H9 (cell line): Measurements from ENCODE around the gene KIF15. TPM values are rescaled to one million over a fixed set of nuclear protein-coding genes. Genes with fewer than 3 reads are reported as not detected.

Experiments used
- DNase-seq: peaks from one replicate; pipeline ENCODE4 v3.0.0-alpha.2; 2017
- H2AFZ ChIP-seq: one replicate; pipeline ENCODE4 v1.6.1; 2013; ENCODE audit warnings: mild to moderate bottlenecking, low read length, control low read depth, moderate library complexity
- H2AK5ac ChIP-seq: 2 replicates; pipeline ENCODE4 v1.6.1; 2013; ENCODE audit warnings: low read length, control low read depth, mixed read lengths; ENCODE audit not compliant: insufficient read length
- H2BK120ac ChIP-seq: one replicate; pipeline ENCODE4 v1.6.1; 2013; ENCODE audit warnings: low read depth, mild to moderate bottlenecking, low read length, control low read depth, inconsistent platforms; ENCODE audit not compliant: poor library complexity, severe bottlenecking
- H2BK12ac ChIP-seq: 2 replicates; pipeline ENCODE4 v1.6.1; 2013; ENCODE audit warnings: low read length, control low read depth, mixed read lengths, low read depth; ENCODE audit not compliant: insufficient read length
- H2BK15ac ChIP-seq: 2 replicates; pipeline ENCODE4 v1.6.1; 2013; ENCODE audit warnings: low read depth, low read length, control low read depth
- H2BK20ac ChIP-seq: one replicate; pipeline ENCODE4 v1.6.1; 2013; ENCODE audit warnings: low read depth, mild to moderate bottlenecking, low read length, control low read depth, inconsistent platforms; ENCODE audit not compliant: poor library complexity, severe bottlenecking
- H2BK5ac ChIP-seq: 2 replicates; pipeline ENCODE4 v1.6.1; 2013; ENCODE audit warnings: low read length, control low read depth, mixed read lengths; ENCODE audit not compliant: insufficient read length
- H3K14ac ChIP-seq: 2 replicates; pipeline ENCODE4 v1.6.1; 2013; ENCODE audit warnings: low read length, control low read depth; ENCODE audit not compliant: insufficient read depth
- H3K18ac ChIP-seq: 2 replicates; pipeline ENCODE4 v1.6.1; 2013; ENCODE audit warnings: low read depth, mild to moderate bottlenecking, mixed read lengths, low read length, control low read depth; ENCODE audit not compliant: insufficient read length
- H3K23ac ChIP-seq: 2 replicates; pipeline ENCODE4 v1.6.1; 2013; ENCODE audit warnings: low read length, control low read depth, mixed read lengths, low read depth; ENCODE audit not compliant: insufficient read length
- H3K23me2 ChIP-seq: 2 replicates; pipeline ENCODE4 v1.6.1; 2013; ENCODE audit warnings: low read depth, mild to moderate bottlenecking, mixed read lengths, low read length, control low read depth; ENCODE audit not compliant: insufficient read length, poor library complexity, severe bottlenecking
- H3K27ac ChIP-seq: 2 replicates; pipeline ENCODE4 v1.5.1; 2013; ENCODE audit warnings: low read length, control low read depth, mixed read lengths, low read depth; ENCODE audit not compliant: insufficient read length
- H3K27me3 ChIP-seq: 2 replicates; pipeline ENCODE4 v1.6.1; 2013; ENCODE audit warnings: low read length, control low read depth, inconsistent platforms; ENCODE audit not compliant: insufficient read depth
- H3K4ac ChIP-seq: 2 replicates; pipeline ENCODE4 v1.6.1; 2013; ENCODE audit warnings: low read depth, mild to moderate bottlenecking, control low read depth, inconsistent platforms, low read length, moderate library complexity
- H3K4me1 ChIP-seq: 2 replicates; pipeline ENCODE4 v1.6.1; 2013; ENCODE audit warnings: low read length, control low read depth, inconsistent platforms; ENCODE audit not compliant: insufficient read depth
- H3K4me2 ChIP-seq: 2 replicates; pipeline ENCODE4 v1.6.1; 2013; ENCODE audit warnings: low read length, control low read depth, mixed read lengths; ENCODE audit not compliant: insufficient read length, insufficient read depth
- H3K56ac ChIP-seq: 2 replicates; pipeline ENCODE4 v1.6.1; 2013; ENCODE audit warnings: low read depth, mild to moderate bottlenecking, mixed read lengths, low read length, control low read depth; ENCODE audit not compliant: insufficient read length
- H3K79me1 ChIP-seq: 2 replicates; pipeline ENCODE4 v1.6.1; 2013; ENCODE audit warnings: low read depth, mild to moderate bottlenecking, moderate library complexity, low read length, control low read depth, inconsistent platforms; ENCODE audit not compliant: insufficient read depth, poor library complexity, severe bottlenecking
- H3K79me2 ChIP-seq: 2 replicates; pipeline ENCODE4 v1.6.1; 2013; ENCODE audit warnings: low read length, control low read depth, inconsistent platforms; ENCODE audit not compliant: insufficient read depth
- H3K9ac ChIP-seq: 2 replicates; pipeline ENCODE4 v1.6.1; 2013; ENCODE audit warnings: low read length, control low read depth, mixed read lengths; ENCODE audit not compliant: insufficient read length; ENCODE audit errors: extremely low read depth
- H3K9me3 ChIP-seq: one replicate; pipeline ENCODE4 v1.6.1; 2013; ENCODE audit warnings: low read depth, low read length, inconsistent platforms; ENCODE audit not compliant: control insufficient read depth
- H3T11ph ChIP-seq: one replicate; pipeline ENCODE4 v1.6.1; 2013; ENCODE audit warnings: mild to moderate bottlenecking, low read length, control low read depth, inconsistent platforms
- H4K20me1 ChIP-seq: one replicate; pipeline ENCODE4 v1.6.1; 2013; ENCODE audit not compliant: control insufficient read depth, insufficient read length, insufficient read depth
- H4K5ac ChIP-seq: 2 replicates; pipeline ENCODE4 v1.6.1; 2013; ENCODE audit warnings: low read depth, mild to moderate bottlenecking, mixed read lengths, low read length, control low read depth; ENCODE audit not compliant: insufficient read length
- H4K8ac ChIP-seq: replicated peaks from 2 replicates; pipeline ENCODE4 v1.6.1; 2013; ENCODE audit warnings: low read length, control low read depth, mixed read lengths, low read depth; ENCODE audit not compliant: insufficient read length
- H4K91ac ChIP-seq: 2 replicates; pipeline ENCODE4 v1.6.1; 2013; ENCODE audit warnings: low read depth, mild to moderate bottlenecking, moderate library complexity, mixed read lengths, low read length, control low read depth; ENCODE audit not compliant: insufficient read length
- H3K27ac Mint-ChIP-seq, 3 experiments: 2 replicates in 2 of 3; 3 replicates in 1 of 3; pipeline ENCODE4 v1.8.0; 2020 to 2021; ENCODE audit warnings: mixed read lengths in 3 of 3, mild to moderate bottlenecking in 1 of 3, moderate library complexity in 1 of 3
- H3K27me3 Mint-ChIP-seq: 2 replicates; pipeline ENCODE4 v1.8.0; 2021; ENCODE audit warnings: low read depth, mild to moderate bottlenecking, moderate library complexity, mixed read lengths
- H3K36me3 Mint-ChIP-seq, 3 experiments: 2 replicates in 2 of 3; 3 replicates in 1 of 3; pipeline ENCODE4 v1.8.0; 2020 to 2021; ENCODE audit warnings: low read depth in 3 of 3, mixed read lengths in 3 of 3; ENCODE audit not compliant: insufficient read depth in 1 of 3
- H3K4me1 Mint-ChIP-seq, 2 experiments: 2 replicates each; pipeline ENCODE4 v1.8.0; 2020; ENCODE audit warnings: mixed read lengths in 2 of 2
- H3K4me3 Mint-ChIP-seq, 2 experiments: 2 replicates in 1 of 2; 3 replicates in 1 of 2; pipeline ENCODE4 v1.8.0; 2020 to 2021; ENCODE audit warnings: mild to moderate bottlenecking in 2 of 2, mixed read lengths in 2 of 2, moderate library complexity in 1 of 2
- H3K9me3 Mint-ChIP-seq, 2 experiments: 2 replicates in 1 of 2; 3 replicates in 1 of 2; pipeline ENCODE4 v1.8.0; 2020; ENCODE audit warnings: mild to moderate bottlenecking in 2 of 2, mixed read lengths in 2 of 2, moderate library complexity in 1 of 2
- WGBS: extraction: QIAGEN DNeasy Blood & Tissue Kit; methylation state at CpG from one replicate; pipeline ENCODE4 v1.1.7; 2013; ENCODE audit warnings: missing lambda C conversion rate, low lambda C conversion rate, mixed read lengths; ENCODE audit not compliant: insufficient read length; ENCODE audit errors: extremely low coverage; 5-methylcytosine and 5-hydroxymethylcytosine counted together
- total RNA-seq: library from RNA; stranded (reverse); gene quantifications from 2 replicates; pipeline ENCODE4 v1.2.1, GENCODE V29; 2021
- TF ChIP-seq, protein P1 (sequence below): fragments of 200-600 bp; sonication (generic); conservative IDR thresholded peaks from 3 replicates; pipeline ENCODE4 v1.8.0; 2021; ENCODE audit warnings: antibody characterized with exemption, mild to moderate bottlenecking

KIF15 gene
- total RNA-seq, 1 experiment from 2014 or later = 25.0 TPM

DNA sequence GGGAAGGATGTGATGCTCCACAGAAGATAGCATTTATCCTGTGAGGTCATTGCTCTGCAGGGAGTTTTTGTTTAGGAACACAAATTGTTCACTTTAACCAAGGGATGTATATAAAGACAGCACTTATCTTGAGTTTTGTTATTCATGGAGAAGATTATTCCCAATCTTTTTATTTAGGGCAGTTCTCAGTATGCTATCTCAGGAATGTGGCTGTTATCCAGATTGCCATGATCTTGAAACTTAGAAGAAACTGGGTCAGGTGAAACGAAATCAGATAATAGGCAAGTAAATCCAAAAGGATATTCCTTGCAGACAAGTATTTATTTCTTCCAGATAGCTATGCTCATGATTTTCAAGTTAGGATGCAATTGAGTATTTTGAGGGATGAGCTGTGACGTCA is 80.8 kb downstream of the KIF15 start:
- DNase-seq = no peak
- H3K4me3 Mint-ChIP-seq = no peak overlapping the region
- no peak overlapping the region for H3K18ac ChIP-seq
- no peaks in the 10 kb centered on the region for H4K20me1 ChIP-seq
- H3K79me2 ChIP-seq = no peaks in the 10 kb centered on the region
- no peak overlapping the region for H4K5ac ChIP-seq
- no peak overlapping the region for H3K27ac ChIP-seq
- no peak overlapping the region for H3K14ac ChIP-seq
- no peak overlapping the region for H4K91ac ChIP-seq
- H3K9ac ChIP-seq = no peak overlapping the region
- no peak overlapping the region for H2BK12ac ChIP-seq
- no peak overlapping the region for H3K56ac ChIP-seq
- TF ChIP-seq, protein P1, sequence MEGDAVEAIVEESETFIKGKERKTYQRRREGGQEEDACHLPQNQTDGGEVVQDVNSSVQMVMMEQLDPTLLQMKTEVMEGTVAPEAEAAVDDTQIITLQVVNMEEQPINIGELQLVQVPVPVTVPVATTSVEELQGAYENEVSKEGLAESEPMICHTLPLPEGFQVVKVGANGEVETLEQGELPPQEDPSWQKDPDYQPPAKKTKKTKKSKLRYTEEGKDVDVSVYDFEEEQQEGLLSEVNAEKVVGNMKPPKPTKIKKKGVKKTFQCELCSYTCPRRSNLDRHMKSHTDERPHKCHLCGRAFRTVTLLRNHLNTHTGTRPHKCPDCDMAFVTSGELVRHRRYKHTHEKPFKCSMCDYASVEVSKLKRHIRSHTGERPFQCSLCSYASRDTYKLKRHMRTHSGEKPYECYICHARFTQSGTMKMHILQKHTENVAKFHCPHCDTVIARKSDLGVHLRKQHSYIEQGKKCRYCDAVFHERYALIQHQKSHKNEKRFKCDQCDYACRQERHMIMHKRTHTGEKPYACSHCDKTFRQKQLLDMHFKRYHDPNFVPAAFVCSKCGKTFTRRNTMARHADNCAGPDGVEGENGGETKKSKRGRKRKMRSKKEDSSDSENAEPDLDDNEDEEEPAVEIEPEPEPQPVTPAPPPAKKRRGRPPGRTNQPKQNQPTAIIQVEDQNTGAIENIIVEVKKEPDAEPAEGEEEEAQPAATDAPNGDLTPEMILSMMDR = no peak
- H2AK5ac ChIP-seq = no peak overlapping the region
- H2BK20ac ChIP-seq = no peak overlapping the region
- no peaks in the 10 kb centered on the region for H3K27me3 Mint-ChIP-seq
- H2BK15ac ChIP-seq = no peak overlapping the region
- H3K79me1 ChIP-seq = no peaks in the 10 kb centered on the region
- H2BK120ac ChIP-seq = no peak overlapping the region
- H2AFZ ChIP-seq = no peak overlapping the region
- no peak overlapping the region for H3K23ac ChIP-seq
- no peaks in the 10 kb centered on the region for H3K23me2 ChIP-seq
- H3K4me2 ChIP-seq = no peak overlapping the region
- H3K9me3 Mint-ChIP-seq = no peaks in the 10 kb centered on the region
- WGBS = no CpG with 5 or more reads among the region's 2 CpGs
- H3K36me3 Mint-ChIP-seq = peaks cover 26 to 80% (median 70%) of the 10 kb centered on the region in 3 experiments
- no peaks in the 10 kb centered on the region for H3K4me1 Mint-ChIP-seq
- H3K4ac ChIP-seq = no peak overlapping the region
- H3K4me1 ChIP-seq = no peaks in the 10 kb centered on the region
- no peak overlapping the region for H3T11ph ChIP-seq
- H3K9me3 ChIP-seq = no peaks in the 10 kb centered on the region
- H3K27ac Mint-ChIP-seq = no peak overlapping the region
- H4K8ac ChIP-seq = no peak overlapping the region
- no peaks in the 10 kb centered on the region for H3K27me3 ChIP-seq
- H2BK5ac ChIP-seq = no peak overlapping the region
